ENCODE data around the gene FNDC10.
A peak's percentile ranks its signal among the peaks of the same experiment; 100 is the strongest.

The FNDC10 gene

GRCh38 chr1:1616045-1616790 lies 16.3 kb upstream of the FNDC10 start:
- DNase-seq: peak in 4 of 56 donors; percentile 39 to 52 (median 44)

DNA sequence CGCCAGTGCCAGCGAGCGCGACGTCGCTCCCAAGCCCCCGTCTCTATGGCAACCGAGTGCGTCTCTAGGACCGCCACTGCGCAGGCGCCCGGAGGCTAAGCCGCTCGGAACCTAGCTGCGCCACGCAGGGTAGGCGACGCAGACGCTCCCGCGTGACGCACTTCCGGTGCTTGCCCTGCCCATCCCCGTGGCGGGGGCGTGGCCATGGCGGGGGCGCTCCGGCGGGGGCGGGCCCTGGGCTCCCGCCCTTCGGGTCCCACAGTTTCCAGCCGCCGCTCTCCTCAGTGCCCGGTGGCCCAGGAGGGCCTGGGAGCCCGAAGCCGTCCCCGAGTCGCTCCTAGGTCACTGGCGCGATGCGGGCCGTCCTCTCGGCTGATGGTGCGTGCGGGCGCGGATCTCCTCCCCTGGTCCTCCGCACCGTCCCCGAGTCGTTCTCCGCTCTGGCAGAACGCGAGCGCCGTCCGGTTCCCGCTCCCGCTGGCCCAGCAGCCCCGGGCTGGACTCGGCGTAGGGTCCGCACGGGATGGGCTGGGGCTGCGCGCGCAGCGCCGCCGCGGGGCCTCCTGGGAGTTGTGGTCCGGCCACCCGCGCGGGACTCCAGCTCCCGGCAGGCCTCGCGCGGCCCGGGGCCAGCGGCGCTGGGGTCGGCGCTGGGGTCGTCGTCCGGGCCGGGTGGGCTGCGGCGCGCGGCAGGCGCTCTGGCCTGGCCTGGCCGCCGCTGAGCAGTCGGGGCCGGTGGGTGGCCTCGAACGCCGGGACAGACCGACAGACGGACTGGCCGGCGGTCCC lies 15.5 kb upstream of the FNDC10 start, which contains the start of gene MIB2:
Gene MIB2 (plus strand): TSS at position 245 of the 789 bp plus-strand sequence. CDS start 7,953 bp downstream, outside the sequence.
- peak; percentile 71 to 98 (median 93) for DNase-seq

- DNase-seq: no peak
Measured at GRCh38 chr1:1614954-1615255, 15.0 kb upstream of the FNDC10 start.

GRCh38 chr1:1614204-1614953 lies 14.4 kb upstream of the FNDC10 start:
- DNase-seq: peak in 4 of 56 donors; percentile 16 to 43 (median 31)

- no peak for DNase-seq
Measured at GRCh38 chr1:1613509-1614082, 13.7 kb upstream of the FNDC10 start.

DNA sequence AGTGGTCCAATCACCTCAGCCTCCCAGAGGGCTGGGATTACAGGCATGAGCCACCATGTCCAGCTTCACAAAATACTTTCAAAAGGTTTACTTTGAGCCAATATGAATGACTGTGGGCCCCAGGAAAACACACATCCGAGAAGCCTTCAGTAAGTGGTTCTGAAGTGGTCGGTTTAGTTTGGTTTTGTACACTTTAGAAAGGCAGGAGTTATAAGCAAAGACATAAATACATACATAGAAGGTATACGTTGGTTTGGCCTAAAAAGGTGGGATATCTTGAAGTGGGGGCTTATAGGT lies 12.1 kb upstream of the FNDC10 start:
- DNase-seq: no peak

- DNase-seq: no peak
Measured at GRCh38 chr1:1610796-1611195, 10.9 kb upstream of the FNDC10 start.

GRCh38 chr1:1609822-1610485 lies 10.0 kb upstream of the FNDC10 start:
- no peak for DNase-seq

DNA sequence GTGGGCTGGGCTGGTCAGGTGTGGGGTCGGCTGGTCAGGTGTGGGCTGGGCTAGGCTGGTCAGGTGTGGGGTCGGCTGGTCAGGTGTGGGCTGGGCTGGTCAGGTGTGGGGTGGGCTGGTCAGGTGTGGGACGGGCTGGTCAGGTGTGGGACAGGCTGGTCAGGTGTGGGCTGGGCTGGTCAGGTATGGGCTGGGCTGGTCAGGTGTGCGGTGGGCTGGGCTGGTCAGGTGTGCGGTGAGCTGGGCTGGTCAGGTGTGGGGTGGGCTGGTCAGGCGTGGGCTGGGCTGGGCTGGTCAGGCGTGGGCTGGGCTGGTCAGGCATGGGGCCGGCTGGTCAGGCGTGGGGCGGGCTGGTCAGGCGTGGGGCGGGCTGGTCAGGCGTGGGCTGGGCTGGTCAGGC lies 6.3 kb upstream of the FNDC10 start:
- DNase-seq: no peak

- no peak for DNase-seq
Measured at GRCh38 chr1:1605724-1606123, 5.8 kb upstream of the FNDC10 start.

DNA sequence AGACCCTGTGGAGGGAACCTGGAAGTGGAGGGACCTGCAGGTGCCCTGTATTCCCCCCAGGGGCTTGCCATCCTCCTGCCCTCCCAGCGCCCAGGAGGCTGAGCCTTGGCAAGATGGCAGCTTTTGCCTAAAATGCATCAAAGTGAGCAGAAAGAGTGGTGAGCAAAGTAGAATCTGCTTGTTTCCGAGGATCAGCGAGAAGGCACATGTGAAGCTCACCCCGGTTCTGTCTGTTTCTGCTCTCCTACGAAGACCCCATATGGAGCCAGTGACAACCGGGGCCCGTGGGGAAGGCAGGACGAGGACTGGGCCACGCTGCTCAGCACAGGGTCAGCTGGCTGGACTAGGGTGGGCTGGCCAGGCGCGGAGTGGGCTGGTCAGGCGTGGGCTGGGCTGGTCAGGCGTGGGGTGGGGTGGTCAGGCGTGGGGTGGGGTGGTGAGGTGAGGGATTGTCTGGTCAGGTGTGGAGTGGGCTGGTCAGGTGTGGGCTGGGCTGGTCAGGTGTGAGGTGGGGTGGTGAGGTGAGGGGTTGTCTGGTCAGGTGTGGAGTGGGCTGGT lies 5.2 kb upstream of the FNDC10 start:
- DNase-seq: no peak

- DNase-seq: no peak
Measured at GRCh38 chr1:1604374-1605033, 4.6 kb upstream of the FNDC10 start.

GRCh38 chr1:1603671-1604373 lies 3.9 kb upstream of the FNDC10 start:
- no peak for DNase-seq

- no peak for DNase-seq
Measured at GRCh38 chr1:1602968-1603506, 3.1 kb upstream of the FNDC10 start.

GRCh38 chr1:1602304-1602967 lies 2.5 kb upstream of the FNDC10 start:
- DNase-seq: no peak

- DNase-seq: no peak
Measured at GRCh38 chr1:1601564-1602303, 1.8 kb upstream of the FNDC10 start.

DNA sequence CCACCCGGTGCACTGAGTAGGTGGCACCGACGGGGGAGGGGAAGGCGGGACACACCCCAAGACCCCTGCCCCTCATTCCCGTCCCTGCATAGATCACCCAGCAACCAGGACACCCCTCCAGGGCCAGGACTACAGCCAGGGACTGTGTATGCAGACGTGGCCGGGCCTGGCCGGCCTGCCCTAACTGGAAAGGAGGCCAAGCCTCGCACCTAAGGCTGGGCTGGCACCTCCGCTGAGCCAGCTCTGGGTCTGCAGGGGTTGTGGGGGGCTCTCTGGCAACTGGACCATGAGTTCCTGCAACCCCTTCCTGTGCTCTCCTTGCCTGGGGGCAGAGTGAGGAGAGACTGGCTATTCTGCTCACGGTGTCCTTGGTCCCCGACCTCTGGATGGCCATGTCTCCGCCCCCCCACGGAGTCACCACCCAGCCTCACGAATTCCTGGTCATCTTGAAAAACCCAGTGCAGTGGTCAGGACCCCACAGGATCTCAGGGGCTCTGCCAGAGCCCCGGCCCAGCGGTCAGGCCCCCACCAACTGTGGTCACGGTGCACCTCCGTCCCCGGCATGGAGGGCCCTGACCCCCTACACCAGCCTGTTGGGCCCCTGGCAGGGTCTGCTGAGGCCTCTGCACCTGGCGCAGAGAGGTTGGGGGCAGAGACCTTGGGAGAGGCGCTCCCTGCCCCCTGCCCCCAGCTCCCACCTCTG lies 1.1 kb upstream of the FNDC10 start:
- no peak for DNase-seq
